Measurements from ENCODE around the gene CDC42BPB.
A peak's percentile ranks its signal among the peaks of the same experiment; 100 is the strongest.

Gene CDC42BPB

DNA sequence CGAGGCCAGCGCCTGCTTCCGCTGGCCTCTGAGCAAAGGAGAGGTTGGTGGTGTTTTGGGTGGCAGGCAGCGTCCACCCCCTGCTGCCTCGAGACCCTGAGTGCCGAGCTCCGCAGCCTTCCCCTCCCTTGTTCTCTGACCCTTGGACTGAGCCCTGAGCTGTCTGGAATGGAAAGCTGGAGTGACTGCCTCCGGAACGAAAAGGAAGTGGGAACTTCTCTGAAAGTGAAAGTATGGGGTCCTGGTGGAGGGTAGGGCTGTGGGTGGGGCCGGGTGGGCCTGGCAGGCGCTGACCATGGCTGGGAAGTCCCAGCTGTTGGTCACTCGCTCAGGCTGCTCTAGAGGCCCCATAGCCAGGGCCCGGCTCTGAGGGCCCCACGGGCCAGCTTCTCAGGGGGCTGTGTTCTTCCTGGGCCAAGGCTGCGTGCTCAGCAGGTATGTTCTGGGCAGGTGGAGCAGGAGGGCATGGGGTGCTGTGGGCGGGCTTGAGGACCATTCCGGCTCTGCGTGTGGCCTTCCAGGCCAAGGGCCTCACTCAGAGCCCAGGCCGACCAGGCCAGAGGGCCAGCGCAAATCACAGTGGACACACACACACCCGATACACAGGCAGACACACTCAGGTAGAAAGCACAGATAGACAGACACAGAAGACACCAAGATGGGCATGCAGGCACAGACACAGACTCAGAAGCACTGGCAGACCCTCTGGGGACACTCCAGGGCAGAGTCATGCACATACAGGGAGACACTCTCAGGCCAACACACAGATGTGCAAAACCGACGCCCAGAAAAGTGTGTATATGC is 37.3 kb upstream of the CDC42BPB start, which contains the start of gene EXOC3L4:
Gene EXOC3L4, plus strand, starts transcription at position 320 of the 804 bp plus-strand sequence. CDS start 5,495 bp downstream, outside the sequence.
- Histone ChIP-seq H3K9ac (ENCODE audit: low read length) (no peak within 1 kb of the TSS), H2AK5ac (ENCODE audit: low read length) (no peak within 1 kb of the TSS), H4K5ac (ENCODE audit: low read length) (no peak within 1 kb of the TSS), H2BK15ac (replicated peaks; ENCODE audit: low read depth) (no peak within 1 kb of the TSS), H3K4me3 (ENCODE audit: low read length) (no peak within 1 kb of the TSS), H3K4ac (ENCODE audit: low read depth, low read length) (no peak within 1 kb of the TSS), H4K8ac (ENCODE audit: low read depth, low read length) (no peak within 1 kb of the TSS), H3K4me2 (ENCODE audit: low read length) (no peak within 1 kb of the TSS), H3K36me3 (ENCODE audit: control insufficient read depth, insufficient read depth, low read length) (no peaks in the 10 kb centered on the region), H3K27me3 (ENCODE audit: insufficient read depth, low read length, poor library complexity) (no peaks in the 10 kb centered on the region), H3K18ac (ENCODE audit: low read length) (no peak within 1 kb of the TSS), H3K23ac (ENCODE audit: low read length) (no peak within 1 kb of the TSS), H3K27ac (ENCODE audit: low read depth, low read length) (no peak within 1 kb of the TSS), H2BK5ac (ENCODE audit: low read length) (no peak within 1 kb of the TSS), H3K79me1 (ENCODE audit: low read length) (no peaks in the 10 kb centered on the region), H3K4me1 (ENCODE audit: control insufficient read depth, low read depth, low read length) (peaks cover 2% of the 10 kb centered on the region), H2BK120ac (ENCODE audit: low read depth, low read length) (no peak within 1 kb of the TSS), H3K79me2 (ENCODE audit: control insufficient read depth, insufficient read depth, low read length) (no peaks in the 10 kb centered on the region), H3K56ac (ENCODE audit: low read length) (peak within 1 kb of the TSS; percentile 15)
- WGBS (ENCODE audit: extremely low coverage, insufficient coverage, low lambda C conversion rate) = no CpG with 5 or more reads among the region's 23 CpGs
- no peak for DNase-seq

GRCh38 chr14:103093856-103094405 is 36.6 kb upstream of the CDC42BPB start:
- Histone ChIP-seq H3K23ac (ENCODE audit: low read length) (no peak overlapping the region), H2AK5ac (ENCODE audit: low read length) (no peak overlapping the region), H3K9ac (ENCODE audit: low read length) (no peak overlapping the region), H3K56ac (ENCODE audit: low read length) (peak overlapping the region; percentile 15), H2BK120ac (ENCODE audit: low read depth, low read length) (no peak overlapping the region), H2BK15ac (replicated peaks; ENCODE audit: low read depth) (no peak overlapping the region), H3K4ac (ENCODE audit: low read depth, low read length) (no peak overlapping the region), H3K18ac (ENCODE audit: low read length) (no peak overlapping the region), H2BK5ac (ENCODE audit: low read length) (no peak overlapping the region), H3K27me3 (ENCODE audit: insufficient read depth, low read length, poor library complexity) (no peaks in the 10 kb centered on the region), H3K36me3 (ENCODE audit: control insufficient read depth, insufficient read depth, low read length) (no peaks in the 10 kb centered on the region), H4K5ac (ENCODE audit: low read length) (no peak overlapping the region), H3K27ac (ENCODE audit: low read depth, low read length) (no peak overlapping the region), H3K4me1 (ENCODE audit: control insufficient read depth, low read depth, low read length) (no peaks in the 10 kb centered on the region), H4K8ac (ENCODE audit: low read depth, low read length) (no peak overlapping the region), H3K4me2 (ENCODE audit: low read length) (no peak overlapping the region), H3K79me1 (ENCODE audit: low read length) (no peaks in the 10 kb centered on the region), H3K4me3 (ENCODE audit: low read length) (no peak overlapping the region), H3K79me2 (ENCODE audit: control insufficient read depth, insufficient read depth, low read length) (no peaks in the 10 kb centered on the region)
- DNase-seq = no peak
- WGBS (ENCODE audit: extremely low coverage, insufficient coverage, low lambda C conversion rate) = no CpG with 5 or more reads among the region's 13 CpGs

DNA sequence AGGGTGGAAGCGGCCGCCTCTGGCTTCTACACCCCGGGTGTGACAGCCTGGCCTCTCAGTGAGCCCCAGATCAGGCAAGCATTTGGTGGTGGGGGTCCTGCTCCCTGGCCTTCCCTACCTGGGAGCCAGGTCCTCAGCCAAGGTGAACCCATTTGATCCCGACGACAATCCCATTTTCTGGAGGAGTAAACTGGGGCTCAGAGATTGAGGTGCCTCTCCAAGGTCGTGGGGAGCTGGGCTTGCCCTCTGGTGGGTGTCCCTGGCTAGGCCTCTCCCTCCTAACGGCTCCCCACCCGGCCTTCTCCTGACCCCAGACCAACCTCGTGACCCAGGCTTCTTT is 34.5 kb upstream of the CDC42BPB start:
- Histone ChIP-seq H2BK120ac (ENCODE audit: low read depth, low read length) (no peak overlapping the region), H3K18ac (ENCODE audit: low read length) (peak overlapping the region; percentile 11), H3K27ac (ENCODE audit: low read depth, low read length) (no peak overlapping the region), H2BK5ac (ENCODE audit: low read length) (no peak overlapping the region), H3K9ac (ENCODE audit: low read length) (peak overlapping the region; percentile 58), H3K4me3 (ENCODE audit: low read length) (no peak overlapping the region), H3K4me2 (ENCODE audit: low read length) (peak overlapping the region; percentile 23), H3K4ac (ENCODE audit: low read depth, low read length) (no peak overlapping the region), H3K79me2 (ENCODE audit: control insufficient read depth, insufficient read depth, low read length) (no peaks in the 10 kb centered on the region), H4K5ac (ENCODE audit: low read length) (no peak overlapping the region), H4K8ac (ENCODE audit: low read depth, low read length) (no peak overlapping the region), H3K4me1 (ENCODE audit: control insufficient read depth, low read depth, low read length) (no peaks in the 10 kb centered on the region), H3K36me3 (ENCODE audit: control insufficient read depth, insufficient read depth, low read length) (no peaks in the 10 kb centered on the region), H2BK15ac (replicated peaks; ENCODE audit: low read depth) (no peak overlapping the region), H3K56ac (ENCODE audit: low read length) (peak overlapping the region; percentile 73), H2AK5ac (ENCODE audit: low read length) (no peak overlapping the region), H3K79me1 (ENCODE audit: low read length) (no peaks in the 10 kb centered on the region), H3K27me3 (ENCODE audit: insufficient read depth, low read length, poor library complexity) (no peaks in the 10 kb centered on the region), H3K23ac (ENCODE audit: low read length) (peak overlapping the region; percentile 80)
- WGBS (ENCODE audit: extremely low coverage, insufficient coverage, low lambda C conversion rate) = no CpG with 5 or more reads among the region's 9 CpGs
- no peak for DNase-seq

- no peaks in the 10 kb centered on the region for H3K79me2 ChIP-seq (ENCODE audit: control insufficient read depth, insufficient read depth, low read length)
- no peak overlapping the region for H2BK120ac ChIP-seq (ENCODE audit: low read depth, low read length)
- H3K9ac ChIP-seq (ENCODE audit: low read length) = peak overlapping the region; percentile 67
- H3K27me3 ChIP-seq (ENCODE audit: insufficient read depth, low read length, poor library complexity) = no peaks in the 10 kb centered on the region
- no peak overlapping the region for H2BK5ac ChIP-seq (ENCODE audit: low read length)
- H3K23ac ChIP-seq (ENCODE audit: low read length) = peak overlapping the region; percentile 80
- H2AK5ac ChIP-seq (ENCODE audit: low read length) = no peak overlapping the region
- H4K8ac ChIP-seq (ENCODE audit: low read depth, low read length) = no peak overlapping the region
- no peaks in the 10 kb centered on the region for H3K36me3 ChIP-seq (ENCODE audit: control insufficient read depth, insufficient read depth, low read length)
- H3K27ac ChIP-seq (ENCODE audit: low read depth, low read length) = no peak overlapping the region
- peak overlapping the region; percentile 84 for H3K4me2 ChIP-seq (ENCODE audit: low read length)
- no peak overlapping the region for H4K5ac ChIP-seq (ENCODE audit: low read length)
- H3K18ac ChIP-seq (ENCODE audit: low read length) = peak overlapping the region; percentile 11
- H3K56ac ChIP-seq (ENCODE audit: low read length) = peak overlapping the region; percentile 73
- no CpG with 5 or more reads among the region's 69 CpGs for WGBS (ENCODE audit: extremely low coverage, insufficient coverage, low lambda C conversion rate)
- no peak overlapping the region for H3K4me3 ChIP-seq (ENCODE audit: low read length)
- no peaks in the 10 kb centered on the region for H3K4me1 ChIP-seq (ENCODE audit: control insufficient read depth, low read depth, low read length)
- no peak overlapping the region for H3K4ac ChIP-seq (ENCODE audit: low read depth, low read length)
- H3K79me1 ChIP-seq (ENCODE audit: low read length) = no peaks in the 10 kb centered on the region
- H2BK15ac ChIP-seq (replicated peaks; ENCODE audit: low read depth) = no peak overlapping the region
- no peak for DNase-seq
Measured at GRCh38 chr14:103091041-103091882, 33.9 kb upstream of the CDC42BPB start.

DNA sequence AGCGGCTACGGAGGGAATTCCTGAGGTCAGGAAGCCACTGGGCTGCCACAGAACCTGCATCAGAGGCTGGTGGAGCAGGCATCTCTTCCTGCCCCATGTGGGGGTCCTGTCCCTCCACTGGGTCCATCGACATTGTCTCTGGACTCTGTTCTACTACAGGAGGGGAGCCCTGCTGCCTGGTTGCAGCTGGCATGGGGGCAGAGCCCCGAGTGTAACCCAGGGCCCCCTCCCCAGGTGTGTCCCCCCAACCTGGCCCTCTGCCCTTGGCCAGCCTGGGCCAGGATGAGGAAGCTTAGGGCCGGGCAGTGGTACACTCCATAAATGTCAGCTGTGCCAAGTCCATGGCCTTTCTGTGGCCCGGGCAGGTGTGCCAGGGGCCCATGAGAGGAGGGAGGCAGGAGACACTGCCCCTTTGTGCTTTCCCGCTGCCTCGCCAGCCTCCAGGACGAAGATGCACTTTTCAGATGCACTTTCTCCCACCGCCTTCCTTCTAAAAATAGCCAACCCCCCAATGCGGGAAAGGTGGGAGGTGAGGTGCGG is 33.2 kb upstream of the CDC42BPB start:
- Histone ChIP-seq H3K27ac (ENCODE audit: low read depth, low read length) (no peak overlapping the region), H4K8ac (ENCODE audit: low read depth, low read length) (no peak overlapping the region), H3K18ac (ENCODE audit: low read length) (no peak overlapping the region), H3K9ac (ENCODE audit: low read length) (no peak overlapping the region), H3K79me2 (ENCODE audit: control insufficient read depth, insufficient read depth, low read length) (no peaks in the 10 kb centered on the region), H3K4me2 (ENCODE audit: low read length) (no peak overlapping the region), H3K79me1 (ENCODE audit: low read length) (no peaks in the 10 kb centered on the region), H2BK5ac (ENCODE audit: low read length) (no peak overlapping the region), H3K4me3 (ENCODE audit: low read length) (no peak overlapping the region), H2BK15ac (replicated peaks; ENCODE audit: low read depth) (no peak overlapping the region), H3K23ac (ENCODE audit: low read length) (no peak overlapping the region), H2AK5ac (ENCODE audit: low read length) (no peak overlapping the region), H2BK120ac (ENCODE audit: low read depth, low read length) (no peak overlapping the region), H3K4ac (ENCODE audit: low read depth, low read length) (no peak overlapping the region), H3K27me3 (ENCODE audit: insufficient read depth, low read length, poor library complexity) (no peaks in the 10 kb centered on the region), H4K5ac (ENCODE audit: low read length) (no peak overlapping the region), H3K36me3 (ENCODE audit: control insufficient read depth, insufficient read depth, low read length) (no peaks in the 10 kb centered on the region), H3K56ac (ENCODE audit: low read length) (no peak overlapping the region), H3K4me1 (ENCODE audit: control insufficient read depth, low read depth, low read length) (no peaks in the 10 kb centered on the region)
- WGBS (ENCODE audit: extremely low coverage, insufficient coverage, low lambda C conversion rate) = no CpG with 5 or more reads among the region's 12 CpGs
- no peak for DNase-seq

Data from mesendoderm (in vitro differentiated cells).